NT2/D1 (cell line): Measurements from ENCODE around the gene DIDO1.

Experiments
- SUZ12 ChIP-seq: IDR thresholded peaks from 2 replicates; pipeline ENCODE4 v1.6.1; 2011; ENCODE audit not compliant: insufficient read length, insufficient read depth; ENCODE audit errors: extremely low read depth
- YY1 ChIP-seq: IDR thresholded peaks from 2 replicates; pipeline ENCODE4 v1.6.1; 2011; ENCODE audit not compliant: insufficient read length, insufficient read depth

- TF ChIP-seq YY1, result no peak
- TF ChIP-seq SUZ12, result no peak
These were observed 32.6 kb downstream of the DIDO1 start for GRCh38 chr20:62893700-62894099.
